Omental fat pad (tissue), 4 donors: ENCODE measurements around the gene DGKD. TPM values are rescaled to one million over a fixed set of nuclear protein-coding genes. Genes with fewer than 3 reads are reported as not detected.

ENCODE experiments used
- ATAC-seq: fragments of 150-250 bp; one replicate; pipeline ENCODE4 v1.9.1; 2016; ENCODE audit warnings: mild to moderate bottlenecking, moderate library complexity; ENCODE audit not compliant: low FRiP score
- DNase-seq: peaks from one replicate; pipeline ENCODE4 v3.0.0-alpha.2; 2019; ENCODE audit warnings: low spot score
- total RNA-seq, 4 donors: library from RNA; depleted of rRNA; stranded (reverse); fragments of >200 nt; gene quantifications; one replicate each; pipeline ENCODE4 v1.1.0, GENCODE V29; 2016
- TF ChIP-seq, protein P1 (sequence below), 3 donors: fragments of 450-650 bp; IDR thresholded peaks; one replicate each; pipeline ENCODE4 v1.5.1; 2016 to 2017; ENCODE audit warnings: antibody characterized with exemption in 3 of 3, mild to moderate bottlenecking in 3 of 3, moderate library complexity in 2 of 3

The DGKD gene
- total RNA-seq, 4 donors from 2014 or later: 15.3 to 37.5 (median 22.9) TPM

DNA sequence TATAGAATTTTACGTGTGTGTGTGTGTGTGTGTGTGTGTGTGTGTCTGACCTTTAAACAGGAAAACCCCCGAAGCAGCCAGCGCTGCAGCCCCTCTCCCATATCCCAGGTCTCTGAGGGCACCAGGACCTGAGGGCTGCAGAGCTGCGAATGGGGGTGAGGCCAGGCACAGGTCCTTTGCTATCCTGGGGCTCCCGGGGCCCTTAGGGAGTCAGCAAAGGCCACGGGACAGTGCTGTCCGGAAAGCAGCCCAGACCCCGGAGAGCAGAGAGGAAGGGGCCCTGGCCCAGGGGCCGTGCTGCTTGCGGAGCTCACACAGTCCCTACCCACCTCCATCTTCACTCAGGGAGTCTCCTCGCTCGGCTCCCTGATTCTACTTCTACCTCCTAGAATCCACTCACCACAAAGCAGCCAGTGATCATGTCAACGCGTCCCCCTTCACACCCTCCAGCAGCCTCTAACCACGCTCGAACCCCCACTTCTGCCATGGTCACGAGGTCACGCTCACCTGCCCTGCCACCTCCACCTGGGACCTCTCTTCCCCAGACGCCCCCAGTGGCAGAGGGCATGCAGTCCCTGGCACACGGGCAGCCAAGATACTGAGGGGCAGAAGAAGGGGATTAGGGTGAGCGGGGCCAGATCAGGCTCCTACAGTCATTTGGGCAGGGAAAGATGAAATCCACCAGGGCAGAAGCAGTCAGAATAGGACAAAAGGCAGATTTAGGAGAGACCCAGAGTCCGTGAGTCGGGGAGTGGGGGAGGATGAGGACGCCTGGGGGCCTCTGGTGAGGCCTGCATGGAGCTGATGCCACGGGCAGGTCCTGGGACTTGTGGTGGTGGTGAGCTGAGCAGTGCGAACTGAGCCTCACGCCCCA is 125.6 kb downstream of the DGKD start:
- DNase-seq (peak; percentile 12), ATAC-seq (no peak)
- TF ChIP-seq, protein P1, sequence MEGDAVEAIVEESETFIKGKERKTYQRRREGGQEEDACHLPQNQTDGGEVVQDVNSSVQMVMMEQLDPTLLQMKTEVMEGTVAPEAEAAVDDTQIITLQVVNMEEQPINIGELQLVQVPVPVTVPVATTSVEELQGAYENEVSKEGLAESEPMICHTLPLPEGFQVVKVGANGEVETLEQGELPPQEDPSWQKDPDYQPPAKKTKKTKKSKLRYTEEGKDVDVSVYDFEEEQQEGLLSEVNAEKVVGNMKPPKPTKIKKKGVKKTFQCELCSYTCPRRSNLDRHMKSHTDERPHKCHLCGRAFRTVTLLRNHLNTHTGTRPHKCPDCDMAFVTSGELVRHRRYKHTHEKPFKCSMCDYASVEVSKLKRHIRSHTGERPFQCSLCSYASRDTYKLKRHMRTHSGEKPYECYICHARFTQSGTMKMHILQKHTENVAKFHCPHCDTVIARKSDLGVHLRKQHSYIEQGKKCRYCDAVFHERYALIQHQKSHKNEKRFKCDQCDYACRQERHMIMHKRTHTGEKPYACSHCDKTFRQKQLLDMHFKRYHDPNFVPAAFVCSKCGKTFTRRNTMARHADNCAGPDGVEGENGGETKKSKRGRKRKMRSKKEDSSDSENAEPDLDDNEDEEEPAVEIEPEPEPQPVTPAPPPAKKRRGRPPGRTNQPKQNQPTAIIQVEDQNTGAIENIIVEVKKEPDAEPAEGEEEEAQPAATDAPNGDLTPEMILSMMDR (IDR thresholded peaks at IDR 0.05): no peak

DNA sequence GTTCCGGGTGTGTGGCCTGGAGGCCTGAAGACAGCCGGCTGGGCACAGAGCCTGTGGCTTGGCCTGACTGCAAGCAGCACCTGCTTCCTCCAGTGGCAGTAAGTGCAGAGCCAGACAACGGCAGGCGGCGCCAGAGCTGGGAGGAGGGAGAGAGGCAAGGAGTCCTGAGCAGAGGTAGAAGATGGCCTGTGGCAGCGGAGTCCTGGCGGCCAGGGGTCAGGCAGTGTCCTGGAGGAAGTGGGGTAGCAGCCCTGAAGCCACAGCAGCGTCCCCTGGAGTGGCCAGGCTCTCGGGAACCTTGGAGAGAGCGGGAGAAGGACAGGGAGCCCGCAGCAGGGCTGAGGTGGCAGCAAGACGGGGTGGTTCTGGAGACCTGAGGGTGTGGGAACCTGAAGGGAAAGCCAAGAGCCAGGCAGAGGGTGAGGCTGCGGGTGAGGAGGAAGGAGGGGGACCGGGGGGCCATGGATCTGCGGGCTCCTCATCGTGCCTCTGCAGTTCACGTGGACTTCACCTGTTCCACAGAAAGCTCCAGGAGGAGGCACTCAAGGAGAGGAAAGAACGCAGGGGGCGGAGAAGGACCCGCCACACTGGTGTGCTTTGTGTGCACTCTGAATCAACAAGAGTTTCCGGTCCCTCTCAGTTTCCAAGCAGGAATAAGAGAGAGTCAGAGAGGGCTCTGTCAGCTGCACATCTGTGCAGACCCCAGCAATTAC is 126.4 kb downstream of the DGKD start:
- TF ChIP-seq, protein P1 (IDR thresholded peaks at IDR 0.05): no peak
- DNase-seq: peak; percentile 17
- peak; percentile 19 for ATAC-seq

DNA sequence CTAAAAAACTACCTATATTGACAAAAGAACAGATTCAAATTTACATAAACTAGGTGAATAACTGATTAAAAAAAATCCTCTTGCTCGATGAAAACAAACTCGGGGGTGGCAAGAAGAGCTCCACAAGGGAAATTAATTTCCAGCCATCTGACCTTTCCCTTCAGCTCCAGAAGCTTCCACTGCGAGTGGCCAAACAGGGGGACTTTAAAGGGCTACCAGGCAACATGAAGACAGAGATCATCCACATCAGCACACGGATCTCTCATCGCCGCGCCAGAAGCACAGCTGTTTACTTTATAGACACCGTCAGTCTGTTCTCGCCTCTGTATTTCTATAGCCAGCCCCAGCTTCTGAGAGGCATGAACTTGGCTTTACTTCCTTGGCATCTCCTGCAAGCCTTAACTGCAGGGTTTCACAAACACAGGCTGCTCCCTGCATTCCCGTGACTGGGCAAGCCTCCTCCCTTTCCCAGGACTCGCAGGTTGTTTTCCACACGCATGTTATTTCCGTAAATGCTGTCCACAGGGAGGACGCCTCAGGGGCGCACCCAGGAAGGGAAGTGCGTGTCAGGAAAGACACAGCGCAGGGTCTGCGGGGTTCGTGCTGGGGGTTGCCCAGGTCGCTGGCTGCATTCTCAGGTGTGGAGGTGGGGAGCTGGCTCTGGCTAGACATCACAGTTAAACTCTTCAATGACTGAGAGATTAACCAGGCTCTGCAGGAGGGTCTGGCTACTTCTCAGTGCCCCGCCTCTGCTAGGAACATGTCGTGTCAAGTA is 127.3 kb downstream of the DGKD start:
- TF ChIP-seq, protein P1 (IDR thresholded peaks at IDR 0.05): no peak
- DNase-seq (no peak), ATAC-seq (peak; percentile 80)

DNA sequence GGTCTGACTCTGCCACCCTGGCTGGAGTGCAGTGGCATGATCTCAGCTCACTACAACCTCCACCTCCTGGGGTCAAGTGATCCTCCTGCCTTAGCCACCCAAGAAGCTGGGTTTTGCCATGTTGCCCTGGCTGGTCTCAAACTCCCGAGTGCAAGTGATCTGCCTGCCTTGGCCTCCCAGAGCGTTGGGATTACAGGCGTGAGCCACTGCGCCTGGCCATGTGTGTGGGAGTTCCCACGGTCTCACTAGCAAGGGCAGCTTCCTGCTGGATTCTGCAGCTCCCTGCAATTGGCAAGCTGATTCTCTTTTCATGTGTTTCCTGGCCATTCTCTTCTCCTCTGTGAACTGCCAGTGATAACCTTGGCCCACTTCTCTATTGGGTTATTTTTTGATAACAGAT is 128.3 kb downstream of the DGKD start:
- TF ChIP-seq, protein P1 (IDR thresholded peaks at IDR 0.05): no peak
- DNase-seq (no peak), ATAC-seq (no peak)

DNA sequence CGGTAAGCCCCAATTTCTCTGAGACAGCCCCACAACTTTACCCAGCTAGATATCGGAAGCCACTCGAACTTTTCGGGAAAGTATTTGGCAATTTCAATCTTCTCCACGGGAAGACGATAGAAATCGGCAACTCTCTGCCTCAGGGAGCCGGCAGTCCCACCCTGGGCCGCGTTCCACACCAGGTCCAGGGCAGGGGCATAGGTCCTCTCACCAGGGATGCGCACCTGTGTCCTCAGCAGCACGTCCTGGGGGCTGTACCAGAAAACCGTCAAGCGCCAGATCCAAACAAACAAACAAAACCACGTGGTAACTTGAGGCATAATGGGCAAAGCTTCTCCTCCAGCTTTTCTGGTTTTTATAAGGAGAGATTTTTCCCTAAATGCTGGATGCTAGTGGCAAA is 131.4 kb downstream of the DGKD start:
- ATAC-seq (no peak), DNase-seq (no peak)
- TF ChIP-seq, protein P1 (IDR thresholded peaks at IDR 0.05): no peak

DNA sequence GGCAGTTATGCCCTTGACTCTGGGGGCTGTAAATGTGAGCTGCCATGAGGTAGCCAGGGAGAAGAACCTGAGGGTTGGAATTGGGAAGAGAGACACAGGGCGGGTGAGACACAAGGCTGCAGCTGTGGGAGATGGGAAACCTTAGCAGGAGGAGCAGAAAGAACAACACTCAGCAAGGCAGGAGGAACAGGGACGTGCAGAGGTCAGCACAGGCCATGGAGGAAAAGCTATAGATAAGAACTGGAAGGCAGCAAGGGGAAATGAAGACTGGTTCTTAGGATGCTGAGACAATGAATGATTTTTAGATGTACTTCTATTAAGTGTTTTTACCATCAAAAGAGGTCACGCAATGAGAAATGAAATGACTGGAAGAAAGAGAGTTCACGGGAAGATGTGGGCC is 132.1 kb downstream of the DGKD start:
- DNase-seq (no peak), ATAC-seq (no peak)
- TF ChIP-seq, protein P1 (IDR thresholded peaks at IDR 0.05): no peak
